ENCODE data around the gene PPP1R37.
"Not testable (repeated sequence)": the region's sequence is repeated elsewhere in the genome, so short reads cannot be mapped to it uniquely, and the experiment has no call there.

Gene PPP1R37

GRCh38 chr19:45095496-45096413, 2.8 kb downstream of the PPP1R37 start:
- no peak for DNase-seq (ENCODE audit: low read depth)

- DNase-seq (ENCODE audit: low read depth), result no peak
Measured at GRCh38 chr19:45096700-45097099, 3.7 kb downstream of the PPP1R37 start.

- no peak for DNase-seq (ENCODE audit: low read depth)
Measured at GRCh38 chr19:45097450-45097775, 4.4 kb downstream of the PPP1R37 start.

- DNase-seq (ENCODE audit: low read depth), result no peak
Measured at GRCh38 chr19:45097776-45098520, 5.0 kb downstream of the PPP1R37 start.

- DNase-seq (ENCODE audit: low read depth), result no peak
Measured at GRCh38 chr19:45098521-45099466, 5.8 kb downstream of the PPP1R37 start.

- DNase-seq (ENCODE audit: low read depth), result no peak
Measured at GRCh38 chr19:45099467-45100191, 6.7 kb downstream of the PPP1R37 start.

- DNase-seq (ENCODE audit: low read depth), result no peak
Measured at GRCh38 chr19:45100201-45100600, 7.2 kb downstream of the PPP1R37 start.

- no peak for DNase-seq (ENCODE audit: low read depth)
Measured at GRCh38 chr19:45100846-45101252, 7.9 kb downstream of the PPP1R37 start.

GRCh38 chr19:45101806-45102205, 8.8 kb downstream of the PPP1R37 start:
- DNase-seq (ENCODE audit: low read depth), result no peak

GRCh38 chr19:45102481-45102880, 9.5 kb downstream of the PPP1R37 start:
- DNase-seq (ENCODE audit: low read depth), result no peak

GRCh38 chr19:45103156-45103507, 10.2 kb downstream of the PPP1R37 start:
- no peak for DNase-seq (ENCODE audit: low read depth)

- DNase-seq (ENCODE audit: low read depth), result no peak
Measured at GRCh38 chr19:45103508-45104319, 10.7 kb downstream of the PPP1R37 start.

- DNase-seq (ENCODE audit: low read depth), result no peak
Measured at GRCh38 chr19:45104658-45105349, 11.8 kb downstream of the PPP1R37 start.

GRCh38 chr19:45106363-45106762, 13.4 kb downstream of the PPP1R37 start:
- not testable (repeated sequence) for DNase-seq (ENCODE audit: low read depth)

- no peak for DNase-seq (ENCODE audit: low read depth)
Measured at GRCh38 chr19:45107621-45108150, 14.7 kb downstream of the PPP1R37 start.

- DNase-seq (ENCODE audit: low read depth), result no peak
Measured at GRCh38 chr19:45110851-45111266, 17.9 kb downstream of the PPP1R37 start.

GRCh38 chr19:45112111-45112827, 19.3 kb downstream of the PPP1R37 start:
- no peak for DNase-seq (ENCODE audit: low read depth)

- no peak for DNase-seq (ENCODE audit: low read depth)
Measured at GRCh38 chr19:45113628-45114027, 20.6 kb downstream of the PPP1R37 start.

- no peak for DNase-seq (ENCODE audit: low read depth)
Measured at GRCh38 chr19:45114116-45114515, 21.1 kb downstream of the PPP1R37 start.

Measured in T follicular helper cell (primary cell).